ENCODE measurements around the gene NAPB.
A peak's percentile ranks its signal among the peaks of the same experiment; 100 is the strongest.

NAPB gene

GRCh38 chr20:23409800-23410199, 11.5 kb downstream of the NAPB start:
- FAIRE-seq = no peak

GRCh38 chr20:23408957-23409356, 12.3 kb downstream of the NAPB start:
- FAIRE-seq (no peak), DNase-seq (ENCODE audit: extremely low spot score, insufficient read length, low read depth) (no peak)

More at GRCh38 chr20:23409800-23410199, 11.5 kb downstream of the NAPB start:
- no peak for DNase-seq (ENCODE audit: extremely low spot score, insufficient read length, low read depth)

GRCh38 chr20:23407781-23408464, 13.4 kb downstream of the NAPB start:
- DNase-seq (ENCODE audit: extremely low spot score, insufficient read length, low read depth) (no peak), FAIRE-seq (peak; percentile 73)

GRCh38 chr20:23406880-23407279, 14.4 kb downstream of the NAPB start:
- DNase-seq (ENCODE audit: extremely low spot score, insufficient read length, low read depth) (no peak), FAIRE-seq (peak; percentile 41)

- DNase-seq (ENCODE audit: extremely low spot score, insufficient read length, low read depth) (no peak), FAIRE-seq (no peak)
These were observed 17.1 kb downstream of the NAPB start for GRCh38 chr20:23404196-23404595.

- DNase-seq (ENCODE audit: extremely low spot score, insufficient read length, low read depth) (no peak), FAIRE-seq (no peak)
These were observed 17.5 kb downstream of the NAPB start for GRCh38 chr20:23403751-23404150.

- no peak for FAIRE-seq
- DNase-seq (ENCODE audit: extremely low spot score, insufficient read length, low read depth) = no peak
These were observed 20.2 kb downstream of the NAPB start for GRCh38 chr20:23401051-23401450.

- FAIRE-seq (no peak), DNase-seq (ENCODE audit: extremely low spot score, insufficient read length, low read depth) (no peak)
These were observed 21.6 kb downstream of the NAPB start for GRCh38 chr20:23399568-23400241.

GRCh38 chr20:23397961-23398360, 23.3 kb downstream of the NAPB start:
- FAIRE-seq = no peak
- DNase-seq (ENCODE audit: extremely low spot score, insufficient read length, low read depth) = no peak

- no peak for DNase-seq (ENCODE audit: extremely low spot score, insufficient read length, low read depth)
- no peak for FAIRE-seq
These were observed 24.2 kb downstream of the NAPB start for GRCh38 chr20:23396950-23397627.

GRCh38 chr20:23393996-23394775, 27.1 kb downstream of the NAPB start:
- DNase-seq (ENCODE audit: extremely low spot score, insufficient read length, low read depth) (no peak), FAIRE-seq (no peak)

- FAIRE-seq (no peak), DNase-seq (ENCODE audit: extremely low spot score, insufficient read length, low read depth) (no peak)
These were observed 29.5 kb downstream of the NAPB start for GRCh38 chr20:23391707-23392310.

GRCh38 chr20:23390091-23390774, 31.1 kb downstream of the NAPB start:
- no peak for FAIRE-seq
- no peak for DNase-seq (ENCODE audit: extremely low spot score, insufficient read length, low read depth)

- DNase-seq (ENCODE audit: extremely low spot score, insufficient read length, low read depth) = no peak
- FAIRE-seq = no peak
These were observed 34.2 kb downstream of the NAPB start for GRCh38 chr20:23387118-23387443.

GRCh38 chr20:23386304-23387117, 34.8 kb downstream of the NAPB start:
- FAIRE-seq (no peak), DNase-seq (ENCODE audit: extremely low spot score, insufficient read length, low read depth) (no peak)

- no peak for FAIRE-seq
- DNase-seq (ENCODE audit: extremely low spot score, insufficient read length, low read depth) = no peak
These were observed 39.4 kb downstream of the NAPB start for GRCh38 chr20:23381876-23382275.

- FAIRE-seq (no peak), DNase-seq (ENCODE audit: extremely low spot score, insufficient read length, low read depth) (no peak)
These were observed 41.5 kb downstream of the NAPB start for GRCh38 chr20:23379772-23380171.

GRCh38 chr20:23375827-23376226, 45.5 kb downstream of the NAPB start:
- FAIRE-seq = no peak
- no peak for DNase-seq (ENCODE audit: extremely low spot score, insufficient read length, low read depth)

GRCh38 chr20:23374441-23374840, 46.8 kb downstream of the NAPB start:
- DNase-seq (ENCODE audit: extremely low spot score, insufficient read length, low read depth) (no peak), FAIRE-seq (no peak)

All from GM18507 (cell line).